Gastrocnemius medialis (tissue), 4 donors: ENCODE measurements around the gene DPPA5. TPM values are rescaled to one million over a fixed set of nuclear protein-coding genes. Genes with fewer than 3 reads are reported as not detected.
"Not testable (repeated sequence)": the region's sequence is repeated elsewhere in the genome, so short reads cannot be mapped to it uniquely, and the experiment has no call there.

ENCODE experiments used
- ATAC-seq, 2 donors: fragments of 150-250 bp; one replicate each; pipeline ENCODE4 v1.9.1; 2016
- DNase-seq, 2 donors: peaks; one replicate each; pipeline ENCODE4 v3.0.0-alpha.2; 2019
- H3K27ac ChIP-seq, 4 donors: fragments of 200-600 bp; sonication (generic); 1 replicate in 1 of 4; 2 replicates in 3 of 4; pipeline ENCODE4 v1.5.1; 2016 to 2018; ENCODE audit warnings: mild to moderate bottlenecking in 2 of 4, moderate library complexity in 1 of 4
- H3K27me3 ChIP-seq, 3 donors: fragments of 200-600 bp; sonication (generic) in 2 of 3; 1 replicate in 1 of 3; 2 replicates in 2 of 3; pipeline versions ENCODE4 v1.5.1 to v1.6.0; 2016 to 2019; ENCODE audit warnings: mild to moderate bottlenecking in 1 of 3, moderate library complexity in 1 of 3
- H3K36me3 ChIP-seq, 2 donors: fragments of 200-600 bp; sonication (generic) in 1 of 2; one replicate each; pipeline ENCODE4 v1.5.1; 2017 to 2018
- H3K4me1 ChIP-seq, 2 donors: fragments of 200-600 bp; sonication (generic) in 1 of 2; one replicate each; pipeline ENCODE4 v1.5.1; 2016 to 2017; ENCODE audit warnings: mild to moderate bottlenecking in 2 of 2
- H3K4me3 ChIP-seq, 4 donors: fragments of 200-600 bp; sonication (generic) in 3 of 4; 1 replicate in 1 of 4; 2 replicates in 3 of 4; pipeline ENCODE4 v1.5.1; 2016 to 2019; ENCODE audit warnings: mild to moderate bottlenecking in 2 of 4
- H3K9me3 ChIP-seq, 3 donors: fragments of 200-600 bp; sonication (generic) in 2 of 3; 1 replicate in 1 of 3; 2 replicates in 2 of 3; pipeline ENCODE4 v1.5.1; 2016 to 2019
- CTCF ChIP-seq, 5 experiments: fragments of 450-650 bp in 3 of 5; fragments of 200-600 bp in 2 of 5; sonication (generic) in 2 of 5; IDR thresholded peaks in 4 of 5; conservative IDR thresholded peaks in 1 of 5; 1 replicate in 4 of 5; 2 replicates in 1 of 5; pipeline ENCODE4 v1.5.1; 2016 to 2019; ENCODE audit warnings: antibody characterized with exemption in 5 of 5, mild to moderate bottlenecking in 3 of 5, moderate library complexity in 3 of 5
- POLR2A ChIP-seq, 2 donors: fragments of 450-650 bp; IDR thresholded peaks; one replicate each; pipeline ENCODE4 v1.6.1; 2017; ENCODE audit warnings: antibody characterized with exemption in 2 of 2, mild to moderate bottlenecking in 2 of 2, moderate library complexity in 2 of 2
- in situ Hi-C, 4 donors: fragments of 200-750 bp; cut with MboI; loops; one replicate each; pipeline versions ENCODE4 v1.15.0 to v1.8.0; 2017; ENCODE audit warnings: low sequenced_read_pairs in 4 of 4
- intact Hi-C: fragments of 100-400 bp; cut with DNase I; formaldehyde crosslinking; loops from one replicate; pipeline ENCODE4 v1.15.1; 2023; ENCODE audit warnings: low total_unique reads
- total RNA-seq, 4 donors: library from RNA; depleted of rRNA; stranded (reverse); fragments of >200 nt; gene quantifications; one replicate each; pipeline versions ENCODE4 v1.1.0 to v1.2.3, GENCODE V29; 2016

DPPA5 gene
- total RNA-seq, 4 donors from 2014 or later, result not detected

DNA sequence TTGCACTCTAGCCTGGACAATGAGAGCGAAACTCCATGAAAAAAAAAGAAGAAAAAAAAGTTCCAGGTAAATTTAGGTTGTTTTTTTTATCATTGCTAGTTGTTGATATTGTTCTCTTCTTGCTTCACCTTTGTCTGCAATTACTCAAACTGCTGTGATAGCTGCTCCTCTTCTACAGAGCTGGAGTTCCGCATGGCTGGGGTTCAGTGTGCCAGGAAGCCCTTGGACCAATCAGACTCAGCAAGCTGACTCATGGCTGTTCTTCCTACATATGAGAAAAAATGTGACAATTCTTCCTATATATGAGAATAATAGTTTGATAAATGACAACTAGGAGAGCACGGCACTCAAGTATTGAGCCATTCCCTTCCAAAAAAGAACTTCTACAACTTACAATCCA lies 28.4 kb downstream of the DPPA5 start:
- H3K27ac ChIP-seq, result no peak overlapping the region
- TF ChIP-seq POLR2A (IDR thresholded peaks at IDR 0.05), result no peak
- no peak for TF ChIP-seq CTCF (IDR thresholded peaks at IDR 0.05 in 4 of 5, conservative IDR thresholded peaks at IDR 0.05 in 1 of 5)
- no peaks in the 10 kb centered on the region for H3K9me3 ChIP-seq
- no peaks in the 10 kb centered on the region for H3K27me3 ChIP-seq
- no peak overlapping the region for H3K4me3 ChIP-seq
- in situ Hi-C loops, result no loop called here
- no peak for ATAC-seq
- no peaks in the 10 kb centered on the region for H3K36me3 ChIP-seq
- intact Hi-C loops, result loop anchor here (2.0 kb wide), 1 partner anchor 913 kb away; no protein-coding TSS in a partner anchor
- H3K4me1 ChIP-seq, result no peaks in the 10 kb centered on the region
- DNase-seq, result no peak

DNA sequence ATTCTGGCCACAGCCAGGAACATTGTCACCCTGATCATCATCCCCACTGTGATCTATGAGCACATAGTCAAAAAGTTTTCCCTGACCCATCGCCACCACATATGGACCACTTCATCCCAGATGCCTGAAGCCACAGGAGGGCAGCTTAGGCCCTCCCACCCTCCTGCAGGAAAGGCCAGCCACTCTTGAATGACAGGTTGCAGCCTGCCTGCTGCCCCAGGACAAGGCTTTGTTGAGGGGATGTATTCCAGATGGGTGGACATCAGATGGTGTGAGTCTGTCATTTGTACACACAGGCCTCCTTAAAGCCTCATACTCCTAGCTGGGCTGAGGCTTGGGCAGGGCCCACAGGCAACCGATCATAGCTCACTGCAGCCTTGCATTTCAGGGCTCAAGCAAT lies 30.8 kb downstream of the DPPA5 start:
- intact Hi-C loops, result no loop called here
- in situ Hi-C loops, result no loop called here
- no peak for ATAC-seq

DNA sequence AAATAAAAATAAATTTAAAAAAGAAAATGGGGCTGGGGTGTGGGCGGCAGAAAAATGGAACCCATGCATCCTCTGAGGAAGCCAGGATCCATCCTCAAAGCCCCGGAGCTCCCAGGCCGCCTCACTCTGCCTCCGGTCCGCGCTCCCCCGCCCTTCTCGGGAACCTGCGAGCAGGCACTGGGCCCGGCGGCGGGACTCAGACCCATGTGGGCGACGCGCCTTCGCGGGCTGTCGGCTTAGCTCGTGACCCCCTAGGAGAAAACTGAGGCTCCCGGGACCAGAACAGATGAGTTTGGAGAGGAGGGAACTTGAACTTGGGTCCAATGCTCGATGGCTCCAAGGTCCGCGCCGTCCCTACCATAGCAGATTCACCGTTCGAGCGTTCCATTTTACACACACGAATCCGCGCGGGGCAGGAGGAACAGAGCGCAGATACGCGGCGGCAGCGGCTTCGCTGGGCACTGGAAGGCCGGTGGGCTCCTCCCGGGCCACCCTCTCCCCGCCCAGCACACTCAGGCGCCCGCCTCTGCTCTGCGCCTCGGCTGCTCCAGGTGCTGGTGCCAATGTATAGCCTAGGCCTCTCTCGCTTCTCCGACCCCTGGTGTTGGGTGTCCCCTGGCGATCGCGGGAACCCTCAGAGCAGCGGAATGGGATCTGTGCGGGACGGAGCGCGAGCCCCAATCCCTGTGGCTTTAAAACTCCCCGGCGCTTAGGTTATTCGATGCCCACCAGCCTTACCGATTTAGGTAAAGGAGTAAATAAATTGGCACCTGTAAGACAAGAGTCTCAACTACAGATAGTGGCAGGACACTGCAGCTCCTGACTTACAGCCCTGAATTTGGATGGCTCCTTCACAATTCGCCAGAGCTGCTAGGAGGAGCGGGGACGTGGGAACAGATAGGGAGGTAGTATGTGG lies 39.2 kb downstream of the DPPA5 start:
- Histone ChIP-seq H3K36me3 (no peaks in the 10 kb centered on the region), H3K4me1 (peaks cover 3 to 5% of the 10 kb centered on the region in 2 donors), H3K9me3 (no peaks in the 10 kb centered on the region), H3K27ac (no peak overlapping the region), H3K27me3 (peaks cover 15 to 40% (median 25%) of the 10 kb centered on the region in 3 donors), H3K4me3 (no peak overlapping the region)
- ATAC-seq (no peak), DNase-seq (no peak)
- in situ Hi-C loops, result no loop called here
- TF ChIP-seq CTCF (IDR thresholded peaks at IDR 0.05 in 4 of 5, conservative IDR thresholded peaks at IDR 0.05 in 1 of 5), result no peak
- no peak for TF ChIP-seq POLR2A (IDR thresholded peaks at IDR 0.05)
- intact Hi-C loops, result no loop called here

More for the DNA sequence above, 30.8 kb downstream of the DPPA5 start:
- H3K27ac ChIP-seq, result no peak overlapping the region
- H3K4me3 ChIP-seq, result no peak overlapping the region
- H3K4me1 ChIP-seq, result no peaks in the 10 kb centered on the region
- TF ChIP-seq CTCF (IDR thresholded peaks at IDR 0.05 in 4 of 5, conservative IDR thresholded peaks at IDR 0.05 in 1 of 5) (no peak), POLR2A (IDR thresholded peaks at IDR 0.05) (no peak)
- no peaks in the 10 kb centered on the region for H3K9me3 ChIP-seq
- DNase-seq, result no peak
- no peaks in the 10 kb centered on the region for H3K27me3 ChIP-seq
- no peaks in the 10 kb centered on the region for H3K36me3 ChIP-seq

DNA sequence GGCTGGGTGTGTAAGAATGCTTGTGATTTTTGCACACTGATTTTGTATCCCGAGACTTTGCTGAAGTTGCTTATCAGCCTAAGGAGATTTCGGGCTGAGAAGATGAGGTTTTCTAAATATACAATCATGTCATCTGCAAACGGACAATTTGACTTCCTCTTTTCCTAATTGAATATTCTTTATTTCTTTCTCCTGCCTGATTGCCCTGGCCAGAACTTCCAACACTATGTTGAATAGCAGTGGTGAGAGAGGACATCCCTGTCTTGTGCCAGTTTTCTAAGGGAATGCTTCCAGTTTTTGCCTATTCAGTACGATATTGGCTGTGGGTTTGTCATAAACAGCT lies 43.6 kb downstream of the DPPA5 start:
- H3K27ac ChIP-seq, H3K9me3 ChIP-seq, DNase-seq, intact Hi-C loops, ATAC-seq, H3K4me1 ChIP-seq, H3K36me3 ChIP-seq, in situ Hi-C loops: not testable (repeated sequence)
- Histone ChIP-seq H3K27me3 (peaks cover 20 to 41% (median 28%) of the 10 kb centered on the region in 3 donors), H3K4me3 (peak overlapping the region; percentile 48 to 59 (median 53))

GRCh38 chr6:73309785-73310502 lies 44.1 kb downstream of the DPPA5 start:
- H3K27me3 ChIP-seq, result peaks cover 15 to 36% (median 24%) of the 10 kb centered on the region in 3 donors
- no peak for DNase-seq

More at GRCh38 chr6:73309785-73310502, 44.1 kb downstream of the DPPA5 start:
- ATAC-seq, result no peak
- Histone ChIP-seq H3K27ac (no peak overlapping the region), H3K4me1 (peaks cover 3 to 5% of the 10 kb centered on the region in 2 donors), H3K4me3 (peak overlapping the region; percentile 48 to 59 (median 53)), H3K36me3 (no peaks in the 10 kb centered on the region), H3K9me3 (no peaks in the 10 kb centered on the region)
- intact Hi-C loops (no loop called here), in situ Hi-C loops (no loop called here)
- TF ChIP-seq POLR2A (IDR thresholded peaks at IDR 0.05) (no peak), CTCF (IDR thresholded peaks at IDR 0.05 in 4 of 5, conservative IDR thresholded peaks at IDR 0.05 in 1 of 5) (peak in 1 of 5 experiments; percentile 8)
